GM18873 (cell line): ENCODE measurements around the gene FREM3.

ENCODE experiments used
- ATAC-seq: cut with Tn5 transposase; IDR thresholded peaks from one replicate; pipeline ENCODE4 v1.9.1; 2021; ENCODE audit warnings: mild to moderate bottlenecking, moderate library complexity, moderate number of reproducible peaks; ENCODE audit not compliant: unreplicated experiment, low FRiP score

FREM3 gene

DNA sequence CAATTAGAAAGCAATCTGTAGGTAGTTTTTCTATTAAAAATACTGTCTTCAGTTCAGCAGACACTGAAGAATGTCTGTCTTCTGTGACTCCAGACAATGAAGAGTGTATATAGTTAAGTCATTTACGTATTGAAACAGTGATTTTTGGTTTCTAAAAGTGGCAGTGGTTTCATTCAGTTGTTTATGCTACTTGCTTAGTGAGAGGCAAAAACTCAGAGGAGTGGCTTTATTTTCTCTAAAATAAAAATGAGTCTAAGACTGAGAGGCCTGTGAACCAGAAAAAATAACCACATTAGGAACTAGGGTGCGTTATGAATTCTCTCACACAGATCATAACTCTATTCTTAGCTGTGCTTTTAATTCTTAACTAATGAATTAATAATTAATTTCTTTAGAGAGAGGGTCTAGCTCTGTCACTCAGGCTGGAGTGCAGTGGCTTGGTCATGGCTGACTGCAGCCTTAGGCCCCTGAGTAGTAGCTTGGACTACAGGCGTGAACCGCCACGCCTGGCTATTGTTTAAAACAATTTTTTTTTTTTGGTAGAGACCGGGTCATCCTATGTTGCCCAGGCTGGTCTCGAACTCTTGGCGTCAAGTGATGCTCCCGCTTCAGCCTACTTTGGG, 31.4 kb downstream of the FREM3 start:
- ATAC-seq = peak; percentile 99

GRCh38 chr4:143667461-143667860, 33.0 kb downstream of the FREM3 start:
- no peak for ATAC-seq

DNA sequence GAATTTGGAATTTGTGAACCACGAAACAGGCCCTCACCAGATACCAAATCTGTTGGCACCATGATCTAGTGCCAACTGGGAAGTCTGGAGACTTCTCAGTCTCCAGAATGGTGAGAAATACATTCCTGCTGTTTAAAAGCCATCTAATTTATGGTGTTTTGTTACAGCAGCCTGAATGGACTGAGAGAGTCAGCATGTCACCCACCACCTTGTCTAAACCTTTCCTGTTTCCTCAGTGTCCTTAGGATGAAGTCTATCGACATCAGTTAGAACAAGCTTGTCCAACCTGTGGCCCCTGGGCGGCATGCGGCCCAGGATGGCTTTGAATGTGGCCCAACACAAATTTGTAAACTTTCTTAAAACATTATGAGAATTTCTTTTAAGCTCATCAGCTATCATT, 42.1 kb downstream of the FREM3 start:
- no peak for ATAC-seq

DNA sequence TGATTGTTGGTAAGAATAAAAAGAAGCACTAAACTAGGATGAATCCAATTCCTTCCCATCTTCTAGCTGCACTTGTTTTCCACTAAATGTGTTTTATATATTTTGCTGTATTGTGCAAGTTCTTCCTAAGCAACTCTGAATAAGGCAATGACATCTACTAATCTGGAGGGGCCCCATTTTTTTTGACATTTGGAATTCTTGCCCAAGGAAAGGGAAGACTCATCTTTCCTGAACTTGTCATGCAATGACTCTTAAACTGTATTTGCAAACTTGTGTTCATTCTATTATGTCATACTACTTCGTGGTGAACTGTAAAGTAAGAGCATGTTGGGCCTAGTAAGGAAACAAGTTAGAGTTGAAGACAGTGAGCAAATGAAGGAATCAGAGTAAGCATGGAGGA, 45.9 kb downstream of the FREM3 start:
- ATAC-seq = no peak

GRCh38 chr4:143653031-143653430, 47.4 kb downstream of the FREM3 start:
- ATAC-seq = no peak

DNA sequence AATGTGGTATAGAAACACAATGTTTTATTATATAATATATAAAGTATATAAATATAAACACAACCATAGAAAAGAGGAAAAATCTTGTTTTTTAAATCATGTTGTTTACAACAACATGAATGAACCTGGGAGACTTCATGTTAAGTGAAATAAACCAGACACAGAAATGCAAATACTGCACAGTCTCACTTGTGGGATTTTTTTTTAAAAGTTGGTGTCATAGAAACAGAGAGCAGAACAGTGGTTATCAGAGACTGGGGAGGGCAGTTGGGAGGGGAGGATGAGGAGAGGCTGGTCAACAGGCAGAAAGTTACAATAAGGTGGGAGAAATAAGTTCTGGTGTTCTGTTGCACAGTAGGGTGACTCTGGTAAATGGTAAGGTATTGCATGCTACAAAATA, 57.1 kb downstream of the FREM3 start:
- no peak for ATAC-seq

DNA sequence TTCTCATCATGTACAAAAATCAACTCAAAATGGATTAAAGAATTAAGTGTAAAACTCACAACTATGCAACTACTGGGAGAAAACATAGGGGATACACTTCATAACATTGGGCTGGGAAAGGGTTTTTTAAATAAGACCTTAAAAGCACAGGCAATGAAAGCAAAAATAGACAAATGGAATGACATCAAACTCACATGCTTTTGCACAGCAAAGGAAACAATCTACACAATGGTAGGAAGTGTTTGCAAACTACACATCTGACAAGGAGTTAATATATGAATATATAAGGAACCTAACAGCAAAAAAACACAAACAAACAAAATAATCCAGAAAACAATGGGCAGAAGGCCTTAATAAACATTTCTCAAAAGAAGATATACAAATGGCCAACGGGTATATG, 57.9 kb downstream of the FREM3 start:
- no peak for ATAC-seq

- no peak for ATAC-seq
These were observed 59.1 kb downstream of the FREM3 start for GRCh38 chr4:143641361-143641760.

- no peak for ATAC-seq
These were observed 65.7 kb downstream of the FREM3 start for GRCh38 chr4:143634763-143635162.

- no peak for ATAC-seq
These were observed 66.6 kb downstream of the FREM3 start for GRCh38 chr4:143633833-143634232.

DNA sequence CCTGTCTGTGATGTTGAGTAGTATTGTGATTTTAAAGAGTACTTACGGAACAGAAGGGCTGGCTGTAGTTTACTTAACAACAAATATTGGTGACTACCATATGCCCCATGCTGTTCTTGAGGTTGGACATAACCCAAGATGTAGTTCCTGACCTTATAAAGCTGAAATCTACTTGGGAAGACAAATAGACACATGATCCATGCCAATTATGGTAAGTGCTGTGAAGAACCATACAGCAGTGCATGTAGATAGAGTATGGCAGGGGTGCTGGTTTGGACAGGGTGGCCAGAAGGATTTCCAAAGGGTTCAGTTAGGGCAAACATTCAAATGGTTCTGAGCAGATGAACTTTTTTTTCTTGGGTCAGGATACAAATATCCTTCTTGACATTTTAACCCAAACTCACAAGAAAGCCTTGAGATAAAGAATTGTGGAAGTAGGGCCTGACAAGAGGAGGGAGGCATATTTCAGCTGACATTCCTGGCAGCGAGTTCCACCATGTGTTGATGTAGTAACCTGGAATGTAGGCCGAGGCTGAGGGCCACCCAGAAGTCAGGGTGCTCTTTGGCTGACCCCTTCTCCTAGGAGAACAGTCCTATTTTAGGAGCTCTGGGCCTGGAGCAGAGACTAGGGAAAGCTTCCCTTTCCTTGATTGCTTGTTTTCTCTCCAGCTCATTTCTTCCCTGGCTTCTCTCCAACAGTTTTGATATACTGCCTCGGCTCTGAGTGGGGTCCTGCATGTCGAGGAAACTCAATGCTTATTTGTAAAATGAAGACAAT, 74.2 kb downstream of the FREM3 start:
- no peak for ATAC-seq

DNA sequence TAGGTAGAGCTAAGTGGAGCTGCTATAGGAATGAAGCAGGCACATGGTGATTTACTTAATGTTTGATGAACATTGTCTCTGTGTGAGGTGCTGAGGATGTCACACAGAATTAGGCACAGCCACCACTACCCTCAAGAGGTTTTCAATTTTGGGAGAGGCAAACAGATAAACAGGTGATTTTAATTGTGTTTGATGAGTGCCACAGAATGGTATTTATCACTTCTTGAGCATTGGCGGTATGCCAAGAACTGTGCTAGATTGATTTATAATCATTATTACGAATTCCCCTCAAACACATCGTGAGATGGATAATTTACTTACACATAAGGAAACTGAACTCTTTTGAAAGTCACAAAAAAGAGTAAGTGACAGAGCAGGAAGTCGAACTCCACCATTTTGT, 74.8 kb downstream of the FREM3 start:
- no peak for ATAC-seq

DNA sequence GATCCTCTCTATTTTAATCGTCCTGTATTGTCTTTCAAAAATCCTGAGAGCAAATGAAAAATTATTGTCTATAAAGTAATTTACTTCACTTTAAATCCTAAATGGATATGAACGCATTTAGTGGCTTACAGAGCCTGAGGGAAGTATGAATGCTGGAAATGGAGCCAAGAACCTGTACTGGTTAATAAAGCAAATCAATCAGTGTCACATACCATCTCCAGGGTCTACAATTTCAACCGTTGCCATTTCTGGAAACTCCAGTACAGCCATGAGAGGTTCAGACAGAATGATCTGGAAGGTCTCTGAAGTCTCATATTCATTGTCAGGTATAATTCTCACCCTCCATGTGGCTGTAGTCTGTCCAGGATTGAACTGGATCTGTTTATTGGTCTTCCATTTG, 76.6 kb downstream of the FREM3 start:
- no peak for ATAC-seq

DNA sequence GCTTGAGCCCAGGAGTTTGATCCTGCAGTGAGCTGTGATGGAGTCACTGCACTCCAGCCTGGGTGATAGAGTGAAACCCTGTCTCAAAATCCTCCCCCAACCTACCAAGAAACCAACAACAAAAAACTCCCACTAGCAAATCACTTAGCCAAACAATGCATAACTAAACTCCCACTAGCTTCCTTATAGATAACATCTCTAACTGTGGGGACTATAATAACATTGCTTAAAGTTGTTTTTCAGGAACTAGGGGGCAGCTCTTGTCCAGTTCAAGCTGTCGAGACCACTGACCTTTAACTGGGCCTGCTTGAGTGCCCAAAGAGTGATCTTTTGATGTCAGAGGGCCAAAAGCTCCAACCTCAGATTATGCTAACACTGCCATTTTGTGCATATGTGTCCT, 81.7 kb downstream of the FREM3 start:
- ATAC-seq = no peak

- peak; percentile 43 for ATAC-seq
These were observed 82.3 kb downstream of the FREM3 start for GRCh38 chr4:143617994-143618679.

- peak; percentile 95 for ATAC-seq
These were observed 83.7 kb downstream of the FREM3 start for GRCh38 chr4:143616771-143617170.

GRCh38 chr4:143609492-143609891, 91.0 kb downstream of the FREM3 start:
- ATAC-seq = no peak

GRCh38 chr4:143606480-143606879, 94.0 kb downstream of the FREM3 start:
- ATAC-seq = no peak

GRCh38 chr4:143599827-143600226, 100.6 kb downstream of the FREM3 start:
- no peak for ATAC-seq

DNA sequence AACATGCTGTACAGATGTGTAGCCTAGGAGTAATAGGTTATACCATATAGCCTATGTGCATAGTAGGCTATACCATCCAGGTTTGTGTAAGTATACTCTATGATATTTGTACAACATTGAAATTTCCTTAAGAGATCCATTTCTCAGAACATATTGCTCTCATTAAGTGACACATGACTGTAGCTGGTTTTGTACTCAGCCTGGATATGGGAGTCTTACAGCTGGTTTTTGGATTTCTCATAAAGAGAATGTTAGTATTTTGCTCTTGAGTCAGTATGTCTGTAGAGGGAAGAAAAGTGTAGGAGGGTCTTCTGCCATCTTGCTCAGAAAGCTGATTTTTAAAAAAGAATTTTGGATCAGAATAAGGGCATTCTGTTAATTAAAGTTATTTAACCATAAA, 101.7 kb downstream of the FREM3 start:
- ATAC-seq = no peak

DNA sequence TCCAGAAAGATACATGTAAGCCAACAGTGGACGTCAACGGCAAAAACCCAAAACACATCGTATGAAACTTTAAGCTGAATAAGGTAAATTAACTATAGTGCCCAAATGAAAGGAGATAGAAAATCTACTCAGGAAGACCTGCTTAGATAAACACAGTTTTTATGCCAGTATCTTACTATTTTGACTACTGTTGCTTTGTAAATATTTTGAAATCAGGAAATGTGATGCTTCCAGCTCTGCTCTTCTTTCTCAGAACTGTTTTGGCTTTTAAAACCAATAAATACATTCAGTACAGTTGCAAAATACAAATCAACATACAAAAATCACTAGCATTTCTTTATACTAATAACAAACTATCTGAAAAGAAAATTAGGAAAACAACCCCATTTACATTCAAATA, 103.2 kb downstream of the FREM3 start:
- no peak for ATAC-seq

GRCh38 chr4:143587703-143588102, 112.8 kb downstream of the FREM3 start:
- no peak for ATAC-seq
